ENCODE data around the gene HEBP2.

HEBP2 gene

GRCh38 chr6:138455746-138456400 is 51.9 kb downstream of the HEBP2 start:
- DNase-seq = peak; percentile 68

GRCh38 chr6:138456401-138456790 is 52.4 kb downstream of the HEBP2 start:
- no peak for DNase-seq

GRCh38 chr6:138461647-138462046 is 57.6 kb downstream of the HEBP2 start:
- DNase-seq = no peak

- no peak for DNase-seq
Observed at GRCh38 chr6:138464085-138464484, 60.1 kb downstream of the HEBP2 start.

- peak; percentile 46 for DNase-seq
Observed at GRCh38 chr6:138465007-138465645, 61.1 kb downstream of the HEBP2 start.

GRCh38 chr6:138467901-138468300 is 63.9 kb downstream of the HEBP2 start:
- no peak for DNase-seq

- no peak for DNase-seq
Observed at GRCh38 chr6:138468320-138469015, 64.4 kb downstream of the HEBP2 start.

Measured in activated CD4-positive, alpha-beta T cell treated with anti-CD3 and anti-CD28 coated beads, Interleukin-10, Interleukin-2, amounts not matched to agents 100 ng/mL and 50 ng/mL, durations not matched to agents 16 hours and 8 hours (primary cell).